B cell (primary cell): Measurements from ENCODE around the gene PIP4P1. TPM values are rescaled to one million over a fixed set of nuclear protein-coding genes. Genes with fewer than 3 reads are reported as not detected.

ENCODE experiments used
- ATAC-seq: fragments of 200-7000 bp; cut with Tn5 transposase; one replicate; pipeline ENCODE4 v1.10.0; 2021; ENCODE audit warnings: low read depth, mild to moderate bottlenecking, moderate number of reproducible peaks, moderate library complexity
- CTCF ChIA-PET: fragments of 350-600 bp; sonication (Branson Sonifier 250); formaldehyde crosslinking; loops from one replicate; lab custom pipeline; 2021; ENCODE audit warnings: antibody characterized with exemption, inconsistent platforms; lab: Charles Lee
- POLR2A ChIA-PET: fragments of 350-600 bp; sonication (Branson Sonifier 250); formaldehyde crosslinking; loops from one replicate; lab custom pipeline; 2021; ENCODE audit warnings: antibody characterized with exemption; lab: Charles Lee
- DNase-seq: peaks from one replicate; pipeline ENCODE4 v3.0.0; 2013
- H2AFZ ChIP-seq: 2 replicates; pipeline ENCODE4 v1.6.1; 2012; ENCODE audit warnings: mild to moderate bottlenecking, low read depth, low read length; ENCODE audit not compliant: insufficient read depth, poor library complexity, severe bottlenecking
- H3K27ac ChIP-seq, 2 donors: 1 replicate in 1 of 2; 2 replicates in 1 of 2; pipeline ENCODE4 v1.5.1; 2012 to 2013; ENCODE audit warnings: low read length in 2 of 2, mild to moderate bottlenecking in 2 of 2, moderate library complexity in 1 of 2
- H3K27me3 ChIP-seq, 4 experiments: fragments of 200-600 bp in 1 of 4; sonication (generic) in 1 of 4; replicated peaks in 1 of 4; 1 replicate in 2 of 4; 2 replicates in 2 of 4; pipeline versions ENCODE4 v1.6.1 to v1.7.0; 2013 to 2016; ENCODE audit warnings: low read length in 3 of 4, mild to moderate bottlenecking in 2 of 4, mixed read lengths in 1 of 4, moderate library complexity in 1 of 4; ENCODE audit not compliant: insufficient read depth in 4 of 4, control insufficient read depth in 3 of 4; ENCODE audit errors: control extremely low read depth in 1 of 4
- H3K36me3 ChIP-seq, 2 experiments: replicated peaks in 1 of 2; 1 replicate in 1 of 2; 2 replicates in 1 of 2; pipeline versions ENCODE4 v1.6.1 to v1.7.1; 2013; ENCODE audit warnings: low read length in 1 of 2; ENCODE audit not compliant: insufficient read depth in 2 of 2, control insufficient read depth in 1 of 2; ENCODE audit errors: control extremely low read depth in 1 of 2, extremely low read depth in 1 of 2
- H3K4me1 ChIP-seq, 2 donors: fragments of 200-600 bp in 1 of 2; sonication (generic) in 1 of 2; 1 replicate in 1 of 2; 2 replicates in 1 of 2; pipeline versions ENCODE4 v1.5.1 to v1.6.1; 2013 to 2017; ENCODE audit warnings: low read length in 2 of 2; ENCODE audit not compliant: control insufficient read depth in 2 of 2, insufficient read depth in 2 of 2
- H3K4me2 ChIP-seq: replicated peaks from 2 replicates; pipeline ENCODE3; 2012; ENCODE audit warnings: mild to moderate bottlenecking, low read depth, low read length; ENCODE audit not compliant: poor library complexity, severe bottlenecking
- H3K4me3 ChIP-seq, 5 experiments: fragments of 200-600 bp in 1 of 5; sonication (generic) in 1 of 5; 1 replicate in 3 of 5; 2 replicates in 2 of 5; pipeline versions ENCODE4 v1.5.1 to v1.7.0; 2011 to 2016; ENCODE audit warnings: low read length in 4 of 5, mild to moderate bottlenecking in 4 of 5, low read depth in 2 of 5, control low read depth in 1 of 5, moderate library complexity in 1 of 5; ENCODE audit not compliant: insufficient read depth in 1 of 5; ENCODE audit errors: control extremely low read depth in 1 of 5, extremely low read depth in 1 of 5
- H3K79me2 ChIP-seq: fragments of 200-600 bp; sonication (generic); one replicate; pipeline ENCODE4 v1.6.0; 2016; ENCODE audit warnings: low read length; ENCODE audit not compliant: control insufficient read depth, insufficient read depth
- H3K9ac ChIP-seq: fragments of 200-600 bp; sonication (generic); 2 replicates; pipeline ENCODE4 v1.6.1; 2017; ENCODE audit warnings: mild to moderate bottlenecking, low read length, moderate library complexity
- H3K9me3 ChIP-seq, 3 donors: one replicate each; pipeline versions ENCODE4 v1.6.1 to v1.7.1; 2013; ENCODE audit warnings: low read length in 2 of 3; ENCODE audit not compliant: control insufficient read depth in 2 of 3, insufficient read depth in 1 of 3; ENCODE audit errors: control extremely low read depth in 1 of 3
- H4K20me1 ChIP-seq: 2 replicates; pipeline ENCODE4 v1.6.0; 2012; ENCODE audit warnings: mild to moderate bottlenecking, low read length; ENCODE audit not compliant: insufficient read depth, control insufficient read depth, poor library complexity, severe bottlenecking
- H3K27ac Mint-ChIP-seq: one replicate; pipeline ENCODE4 v1.8.0; 2021; ENCODE audit warnings: mixed read lengths
- H3K27me3 Mint-ChIP-seq: one replicate; pipeline ENCODE4 v1.8.0; 2021; ENCODE audit warnings: mixed read lengths
- H3K4me1 Mint-ChIP-seq: one replicate; pipeline ENCODE4 v1.8.0; 2021; ENCODE audit warnings: mixed read lengths
- H3K4me3 Mint-ChIP-seq: one replicate; pipeline ENCODE4 v1.8.0; 2021; ENCODE audit warnings: mixed read lengths
- H3K9me3 Mint-ChIP-seq: one replicate; pipeline ENCODE4 v1.8.0; 2022; ENCODE audit warnings: mixed read lengths; ENCODE audit not compliant: insufficient read depth
- EZH2 ChIP-seq: IDR thresholded peaks from 2 replicates; pipeline ENCODE4 v1.6.1; 2012; ENCODE audit warnings: borderline replicate concordance, low read depth, mild to moderate bottlenecking, moderate library complexity, low read length; ENCODE audit not compliant: insufficient read depth, poor library complexity, severe bottlenecking
- WGBS: methylation state at CpG from one replicate; pipeline ENCODE4 v1.1.5; 2013; ENCODE audit warnings: missing lambda C conversion rate; ENCODE audit not compliant: insufficient coverage; 5-methylcytosine and 5-hydroxymethylcytosine counted together
- intact Hi-C: fragments of 100-400 bp; cut with micrococcal nuclease; formaldehyde crosslinking; loops from one replicate; pipeline ENCODE4 v1.10.0; 2022
- polyA plus RNA-seq: library from polyadenylated mRNA; depleted of rRNA; stranded (reverse); fragments of >200 nt; gene quantifications from 2 replicates; pipeline ENCODE4 v1.2.3, GENCODE V29; 2012
- total RNA-seq, 2 donors: library from RNA; stranded (reverse); fragments of 120-200 nt in 1 of 2; gene quantifications; 1 replicate in 1 of 2; 2 replicates in 1 of 2; pipeline versions ENCODE4 v1.2.3 to v1.2.4, GENCODE V29; 2013 to 2022
- TF ChIP-seq, protein P1 (sequence below): fragments of 200-600 bp; IDR thresholded peaks from one replicate; pipeline ENCODE4 v1.8.0; 2022; ENCODE audit warnings: antibody characterized with exemption, mild to moderate bottlenecking

Gene PIP4P1
- total and polyA plus RNA-seq, 2 donors (not counting 1 experiment from before 2014, with no cell fraction given): 97.5 to 183 TPM

GRCh38 chr14:20469890-20470602 is 8.8 kb upstream of the PIP4P1 start:
- H3K9ac ChIP-seq: peak overlapping the region; percentile 84
- H3K4me1 Mint-ChIP-seq: peaks cover 48% of the 10 kb centered on the region
- intact Hi-C loops: loop anchor here (1.0 to 10.0 kb wide), 5 partner anchors 9 to 985 kb away; partner anchors contain the start of genes APEX1, CHD8, PARP2 and PIP4P1

More at GRCh38 chr14:20469890-20470602, 8.8 kb upstream of the PIP4P1 start:
- Histone ChIP-seq H3K9me3 (no peaks in the 10 kb centered on the region), H4K20me1 (peaks cover 14% of the 10 kb centered on the region), H3K4me2 (peak overlapping the region; percentile 84), H3K79me2 (peaks cover 58% of the 10 kb centered on the region), H3K36me3 (peaks cover 20 to 33% of the 10 kb centered on the region in 2 experiments), H3K4me1 (peaks cover 24 to 27% of the 10 kb centered on the region in 2 donors), H3K27me3 (no peaks in the 10 kb centered on the region), H2AFZ (peak overlapping the region; percentile 67), H3K4me3 (peak overlapping the region; percentile 88 to 99 (median 98)), H3K27ac (peak overlapping the region; percentile 73 to 81)
- POLR2A ChIA-PET: interaction anchor here (0.6 to 1.9 kb wide), 6 partner anchors 9 to 127 kb away, joined by 3 to 20 read pairs (median 8); partner anchors contain the start of genes APEX1, OSGEP, PARP2 and PIP4P1
- H3K4me3 Mint-ChIP-seq: peak overlapping the region; percentile 100
- ATAC-seq (peak; percentile 22), DNase-seq (peak; percentile 66)
- 0% methylated on average over 4 of the region's 12 CpGs for WGBS
- TF ChIP-seq EZH2: no peak
- TF ChIP-seq, protein P1, sequence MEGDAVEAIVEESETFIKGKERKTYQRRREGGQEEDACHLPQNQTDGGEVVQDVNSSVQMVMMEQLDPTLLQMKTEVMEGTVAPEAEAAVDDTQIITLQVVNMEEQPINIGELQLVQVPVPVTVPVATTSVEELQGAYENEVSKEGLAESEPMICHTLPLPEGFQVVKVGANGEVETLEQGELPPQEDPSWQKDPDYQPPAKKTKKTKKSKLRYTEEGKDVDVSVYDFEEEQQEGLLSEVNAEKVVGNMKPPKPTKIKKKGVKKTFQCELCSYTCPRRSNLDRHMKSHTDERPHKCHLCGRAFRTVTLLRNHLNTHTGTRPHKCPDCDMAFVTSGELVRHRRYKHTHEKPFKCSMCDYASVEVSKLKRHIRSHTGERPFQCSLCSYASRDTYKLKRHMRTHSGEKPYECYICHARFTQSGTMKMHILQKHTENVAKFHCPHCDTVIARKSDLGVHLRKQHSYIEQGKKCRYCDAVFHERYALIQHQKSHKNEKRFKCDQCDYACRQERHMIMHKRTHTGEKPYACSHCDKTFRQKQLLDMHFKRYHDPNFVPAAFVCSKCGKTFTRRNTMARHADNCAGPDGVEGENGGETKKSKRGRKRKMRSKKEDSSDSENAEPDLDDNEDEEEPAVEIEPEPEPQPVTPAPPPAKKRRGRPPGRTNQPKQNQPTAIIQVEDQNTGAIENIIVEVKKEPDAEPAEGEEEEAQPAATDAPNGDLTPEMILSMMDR: no peak
- H3K27me3 Mint-ChIP-seq: no peaks in the 10 kb centered on the region
- H3K27ac Mint-ChIP-seq: peak overlapping the region; percentile 96
- H3K9me3 Mint-ChIP-seq: no peaks in the 10 kb centered on the region
- CTCF ChIA-PET: interaction anchor here (0.8 to 3.6 kb wide), 10 partner anchors 8 to 143 kb away, joined by 3 to 23 read pairs (median 3); partner anchors contain the start of genes APEX1, OSGEP and TEP1
